ENCODE measurements around the gene NFIA. TPM values are rescaled to one million over a fixed set of nuclear protein-coding genes. Genes with fewer than 3 reads are reported as not detected.
A peak's percentile ranks its signal among the peaks of the same experiment; 100 is the strongest.

Gene NFIA
- polyA plus RNA-seq, 12 donors: 29.6 to 378 (median 35.8) TPM

- no peak for DNase-seq
These were observed 16.6 kb downstream of the NFIA start for GRCh38 chr1:61098906-61099437.

GRCh38 chr1:61100578-61100977, 18.2 kb downstream of the NFIA start:
- no peak for DNase-seq

GRCh38 chr1:61101536-61101935, 19.2 kb downstream of the NFIA start:
- DNase-seq: no peak

GRCh38 chr1:61102041-61102440, 19.7 kb downstream of the NFIA start:
- no peak for DNase-seq

- DNase-seq: no peak
These were observed 20.3 kb downstream of the NFIA start for GRCh38 chr1:61102621-61103020.

GRCh38 chr1:61104220-61104671, 21.9 kb downstream of the NFIA start:
- DNase-seq: no peak

GRCh38 chr1:61107638-61108037, 25.3 kb downstream of the NFIA start:
- DNase-seq: no peak

- no peak for DNase-seq
These were observed 26.8 kb downstream of the NFIA start for GRCh38 chr1:61109158-61109557.

GRCh38 chr1:61109910-61110309, 27.5 kb downstream of the NFIA start:
- no peak for DNase-seq

- DNase-seq: no peak
These were observed 28.2 kb downstream of the NFIA start for GRCh38 chr1:61110554-61110953.

GRCh38 chr1:61111084-61112004, 29.0 kb downstream of the NFIA start:
- no peak for DNase-seq

GRCh38 chr1:61114178-61114870, 32.0 kb downstream of the NFIA start:
- no peak for DNase-seq

- no peak for DNase-seq
These were observed 33.1 kb downstream of the NFIA start for GRCh38 chr1:61115436-61115835.

- no peak for DNase-seq
These were observed 34.1 kb downstream of the NFIA start for GRCh38 chr1:61116421-61116820.

- DNase-seq: no peak
These were observed 34.9 kb downstream of the NFIA start for GRCh38 chr1:61117283-61117682.

GRCh38 chr1:61119085-61119484, 36.7 kb downstream of the NFIA start:
- no peak for DNase-seq

- DNase-seq: peak; percentile 29
These were observed 38.0 kb downstream of the NFIA start for GRCh38 chr1:61120246-61120840.

- DNase-seq: no peak
These were observed 38.6 kb downstream of the NFIA start for GRCh38 chr1:61120998-61121397.

- DNase-seq: no peak
These were observed 39.3 kb downstream of the NFIA start for GRCh38 chr1:61121631-61122030.

GRCh38 chr1:61122389-61122788, 40.0 kb downstream of the NFIA start:
- DNase-seq: no peak

GRCh38 chr1:61123326-61123725, 41.0 kb downstream of the NFIA start:
- DNase-seq: no peak

- no peak for DNase-seq
These were observed 41.7 kb downstream of the NFIA start for GRCh38 chr1:61124078-61124477.

Measured in muscle of arm (tissue), 12 donors.